ENCODE data around the gene PHACTR3.

The PHACTR3 gene

DNA sequence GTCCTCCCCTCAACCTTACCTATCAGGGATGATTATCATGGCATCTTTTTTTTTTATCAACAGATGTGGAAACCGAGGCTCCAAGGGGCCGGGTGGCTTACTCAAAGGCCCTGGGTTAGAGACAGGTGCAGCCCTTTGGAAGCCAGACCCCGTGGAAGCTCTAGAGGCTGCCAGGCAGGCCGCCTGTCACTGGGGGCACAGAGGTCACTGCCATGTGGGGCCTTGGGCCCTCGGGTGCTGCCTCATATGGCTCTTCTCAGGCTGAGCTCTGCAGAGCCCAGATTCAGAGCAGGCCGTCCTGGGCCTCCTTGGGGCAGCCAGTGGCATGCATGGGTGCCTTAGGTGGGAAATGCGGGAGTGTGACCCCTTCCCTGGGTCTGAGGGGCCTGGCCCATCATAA, 136.3 kb downstream of the PHACTR3 start:
- no peak for DNase-seq

DNA sequence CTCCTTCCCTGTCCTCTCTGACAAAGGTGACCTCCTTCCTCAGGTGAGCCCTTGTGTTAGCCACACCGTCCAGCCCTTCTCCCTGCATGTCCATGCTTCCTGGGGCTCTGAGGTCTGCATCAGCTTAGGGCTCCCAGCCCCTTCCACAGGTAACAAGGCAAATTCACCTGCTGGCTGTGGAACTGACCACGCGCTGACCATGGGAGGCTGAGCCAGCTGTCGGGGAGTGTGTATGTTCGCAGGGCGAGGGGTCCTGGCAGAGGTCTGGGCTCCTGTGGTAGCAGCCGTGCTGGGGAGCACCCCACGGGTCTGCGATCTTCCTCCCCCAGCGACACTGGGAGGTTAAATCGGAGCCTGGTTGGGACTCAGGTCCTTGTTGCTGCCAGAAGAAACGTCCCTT, 136.7 kb downstream of the PHACTR3 start:
- DNase-seq = no peak

DNA sequence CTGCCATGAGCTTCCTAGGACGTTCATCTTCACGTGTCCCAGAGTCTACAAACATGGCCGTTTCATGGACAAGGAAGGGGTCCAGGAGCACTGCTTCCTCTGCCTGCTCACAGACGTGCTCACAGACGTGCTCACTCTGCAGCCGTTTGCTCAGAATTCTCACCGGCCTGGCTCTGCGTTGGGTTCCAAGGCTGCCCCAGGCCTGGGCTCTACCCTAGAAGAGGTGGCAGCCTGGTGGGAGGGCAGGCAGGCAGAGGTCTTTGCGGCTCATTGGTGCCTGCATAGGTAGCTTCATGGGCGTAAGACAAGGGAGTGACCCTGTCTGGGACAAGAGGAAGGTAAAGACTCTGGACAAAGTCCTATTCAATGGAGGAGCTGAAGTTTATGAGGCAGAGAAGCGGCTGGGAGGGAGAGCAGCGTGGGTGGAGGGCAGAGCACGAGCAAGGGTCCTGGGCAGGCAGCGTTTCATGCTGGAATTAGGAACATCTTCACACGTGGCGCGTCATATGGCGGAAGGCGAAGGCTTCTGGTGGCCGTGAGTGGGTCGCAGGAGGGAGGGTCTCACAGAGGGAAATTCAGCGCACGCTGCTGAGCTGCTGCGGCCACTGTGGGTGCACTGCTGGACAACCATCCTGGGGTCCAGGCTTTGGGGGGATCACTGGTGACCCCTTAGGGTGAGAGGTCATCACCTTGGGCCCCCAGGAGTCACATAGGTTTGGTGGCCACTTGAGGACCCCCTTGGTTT, 138.2 kb downstream of the PHACTR3 start:
- DNase-seq = no peak

DNA sequence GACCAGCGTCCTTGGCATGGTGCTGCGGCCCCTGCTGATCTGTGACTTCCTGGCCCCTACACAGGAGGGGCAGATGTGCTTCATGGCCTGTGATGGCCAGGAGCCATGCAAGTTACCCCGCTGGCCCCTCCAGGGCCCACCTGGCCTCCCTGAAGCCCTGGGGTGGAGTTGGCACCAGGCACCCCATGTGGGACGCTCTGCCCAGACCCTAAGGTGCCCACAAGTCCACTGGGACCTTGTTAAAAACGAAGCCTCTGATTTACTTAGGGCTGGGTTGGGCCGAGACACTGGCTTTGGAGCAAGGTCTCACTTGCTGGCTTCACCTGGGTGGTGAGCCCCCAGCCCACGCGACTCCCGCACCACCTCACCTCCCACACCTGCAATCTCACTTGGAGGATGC, 139.0 kb downstream of the PHACTR3 start:
- DNase-seq = no peak

DNA sequence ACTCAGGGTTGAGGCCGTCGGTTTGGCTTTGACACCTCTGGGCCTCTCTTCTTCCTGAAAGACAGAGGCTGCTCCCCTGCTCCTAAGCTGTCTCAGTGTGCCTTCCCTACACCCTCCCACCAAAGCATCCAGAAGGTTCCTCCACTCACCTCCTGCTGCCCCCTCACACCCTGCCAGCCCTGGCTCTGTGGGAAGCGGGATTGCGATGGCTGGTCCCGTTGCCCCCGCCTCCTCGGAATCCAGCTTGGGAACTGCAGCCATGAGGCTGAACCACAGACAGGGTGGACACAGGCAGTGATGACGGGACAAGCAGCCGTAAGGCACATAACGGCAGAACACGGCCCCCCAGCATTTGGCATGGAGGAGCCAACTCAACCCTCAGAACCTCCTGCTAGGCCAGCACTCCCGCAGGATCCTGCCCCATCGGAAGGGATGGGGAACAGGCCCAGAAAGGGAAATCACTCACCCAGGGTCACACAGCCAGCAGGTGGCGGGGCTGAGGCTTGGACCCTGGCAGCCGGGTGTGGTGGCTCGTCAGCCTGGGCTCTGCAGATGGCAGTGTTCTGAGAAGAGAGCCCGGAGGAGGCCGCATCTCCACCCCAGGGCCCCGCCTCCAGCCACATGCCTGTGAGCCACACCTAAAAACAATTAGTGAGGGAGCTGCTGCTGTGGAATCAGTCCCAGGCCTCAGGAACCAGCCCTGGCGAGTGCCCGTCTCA, 139.6 kb downstream of the PHACTR3 start:
- DNase-seq = no peak

DNA sequence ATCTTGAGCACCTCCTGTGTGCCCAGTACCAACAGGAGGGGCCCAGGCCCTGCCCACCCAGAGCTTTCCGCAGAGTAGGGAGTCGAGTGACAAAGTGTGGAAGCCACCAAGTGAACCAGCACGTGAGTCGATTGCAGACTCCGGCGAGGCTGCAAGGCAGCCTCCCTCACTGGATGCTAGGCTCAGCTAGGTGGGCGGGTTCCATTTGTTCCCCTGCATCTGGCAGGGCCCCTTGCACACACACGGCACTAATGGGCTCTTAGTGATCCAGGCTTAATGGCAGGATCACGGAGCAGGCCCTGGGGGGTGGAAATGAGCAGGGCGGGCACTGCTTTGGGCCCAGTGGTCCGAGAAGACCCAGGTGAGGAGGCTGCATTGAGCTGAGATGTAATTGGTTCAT, 140.4 kb downstream of the PHACTR3 start:
- DNase-seq = no peak

DNA sequence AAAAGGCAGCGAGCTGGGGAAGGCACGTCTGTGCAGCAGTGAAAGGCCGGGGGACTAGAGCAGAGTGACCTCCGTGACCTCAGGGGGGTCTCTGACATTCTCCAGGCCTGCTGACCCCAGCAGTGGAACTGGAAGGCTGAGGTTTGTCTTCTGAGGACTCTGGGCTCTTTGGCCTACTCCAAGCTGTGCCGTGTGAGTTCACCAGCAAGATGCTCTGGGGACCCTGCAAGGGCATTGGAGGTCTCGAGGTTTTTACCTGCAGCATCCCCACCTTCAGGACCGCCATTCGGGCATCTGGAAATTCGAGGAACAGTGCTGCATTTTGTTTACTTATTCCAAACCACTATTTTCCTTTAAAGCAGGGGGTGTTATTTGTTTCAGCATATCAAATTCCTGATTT, 140.9 kb downstream of the PHACTR3 start:
- DNase-seq = no peak

DNA sequence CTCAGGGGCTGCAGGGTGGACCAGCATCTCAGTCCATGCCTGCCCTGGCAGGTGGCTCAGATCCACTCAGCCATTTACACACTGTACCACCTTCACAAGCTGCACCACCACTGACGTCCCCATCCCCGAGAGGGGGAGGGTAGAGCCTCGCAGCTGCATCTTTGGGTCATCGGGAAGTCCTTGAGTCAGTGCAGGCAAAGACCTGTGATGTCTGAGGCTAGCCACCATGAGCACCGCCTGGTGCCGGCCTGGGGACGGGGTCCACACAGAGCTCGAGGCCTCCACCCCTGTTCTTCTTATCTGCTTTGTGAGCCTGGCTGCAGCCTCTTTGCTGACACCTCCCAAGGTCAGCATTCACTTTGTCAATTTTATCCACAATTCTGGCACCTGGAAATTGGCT, 141.4 kb downstream of the PHACTR3 start:
- DNase-seq = no peak

DNA sequence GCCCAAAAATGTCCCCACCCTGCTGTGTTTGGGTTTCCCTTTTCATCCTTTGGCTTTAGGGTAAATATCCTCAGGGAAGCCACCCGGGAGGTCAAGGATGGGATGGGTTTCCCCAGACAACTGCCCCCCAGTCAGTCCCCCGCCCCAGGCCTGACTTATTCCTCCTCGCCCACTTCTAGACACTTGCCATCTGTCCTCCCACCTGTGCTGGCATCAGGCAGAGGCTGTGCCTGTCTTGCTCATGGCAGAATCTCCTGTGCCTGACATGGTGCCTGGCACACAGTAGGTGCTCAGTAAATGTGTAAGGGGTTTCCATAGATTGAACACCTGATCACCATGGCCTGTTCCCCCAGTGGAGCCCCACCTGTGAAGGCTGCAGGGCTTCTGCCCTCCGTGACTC, 141.8 kb downstream of the PHACTR3 start:
- no peak for DNase-seq

DNA sequence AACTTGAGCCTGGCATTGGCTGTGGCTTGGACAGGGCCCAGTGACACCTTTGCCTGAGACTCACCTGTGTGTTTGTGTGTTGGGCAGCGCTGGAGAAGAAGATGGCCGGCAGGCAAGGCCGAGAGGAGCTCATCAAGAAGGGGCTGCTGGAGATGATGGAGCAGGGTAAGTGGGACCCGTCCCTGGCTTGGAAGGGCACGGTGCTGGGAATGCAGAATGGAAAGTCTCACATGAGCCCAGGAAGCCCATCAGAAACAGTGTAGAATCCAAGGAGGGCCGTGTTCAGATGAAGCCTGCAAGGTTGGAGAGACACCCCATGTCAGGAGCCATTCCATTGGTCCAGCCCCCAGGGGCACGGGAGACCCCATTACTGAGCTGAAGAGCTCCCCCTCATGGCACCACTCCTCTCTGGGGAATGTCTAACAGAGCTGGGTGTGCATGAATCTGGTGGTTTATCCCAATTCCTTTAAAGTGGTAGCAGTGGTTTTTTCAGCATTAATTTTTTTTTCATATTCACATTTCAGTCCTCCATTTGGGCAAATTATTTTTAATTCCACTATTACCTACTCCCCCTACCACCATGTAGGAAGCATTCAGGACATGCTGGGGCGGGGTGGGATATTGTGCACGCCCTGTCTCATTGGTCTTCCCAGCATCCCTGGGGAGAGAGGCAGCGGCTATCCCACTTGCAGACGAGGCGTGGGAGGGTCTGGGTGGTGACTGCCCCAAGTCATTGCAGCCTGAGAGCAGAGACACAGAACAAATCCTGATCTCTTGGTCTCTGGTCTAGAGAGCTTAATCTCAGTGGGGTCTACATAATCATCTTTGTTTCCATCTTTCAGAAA, 143.6 kb downstream of the PHACTR3 start:
- no peak for DNase-seq

DNA sequence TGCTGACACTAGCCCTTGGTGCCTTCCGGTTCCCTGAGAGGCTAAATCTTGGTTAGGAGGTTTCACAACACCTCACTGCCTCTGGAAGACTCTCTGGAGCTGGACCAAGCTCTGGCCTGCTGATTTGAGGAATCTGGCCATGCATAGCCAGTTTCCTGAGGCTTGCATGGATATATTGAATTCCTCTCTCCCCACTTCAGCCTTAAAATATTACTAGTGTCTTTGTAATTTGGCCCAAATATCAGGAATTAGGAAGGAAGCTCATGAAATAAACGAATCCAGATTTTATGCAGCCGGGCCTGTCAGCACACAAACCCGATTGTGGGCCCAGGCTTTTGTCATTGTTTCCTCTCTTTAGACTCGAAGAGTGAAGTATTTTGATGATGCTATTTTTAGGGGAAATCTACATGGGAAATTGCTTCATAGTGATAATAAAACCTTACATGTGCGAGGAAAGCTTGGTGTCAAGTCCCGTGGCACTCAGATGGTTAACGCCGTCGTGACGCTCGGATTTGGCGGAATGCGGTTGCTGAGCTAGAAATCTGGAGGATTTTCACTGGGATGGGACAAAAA, 144.4 kb downstream of the PHACTR3 start:
- no peak for DNase-seq

DNA sequence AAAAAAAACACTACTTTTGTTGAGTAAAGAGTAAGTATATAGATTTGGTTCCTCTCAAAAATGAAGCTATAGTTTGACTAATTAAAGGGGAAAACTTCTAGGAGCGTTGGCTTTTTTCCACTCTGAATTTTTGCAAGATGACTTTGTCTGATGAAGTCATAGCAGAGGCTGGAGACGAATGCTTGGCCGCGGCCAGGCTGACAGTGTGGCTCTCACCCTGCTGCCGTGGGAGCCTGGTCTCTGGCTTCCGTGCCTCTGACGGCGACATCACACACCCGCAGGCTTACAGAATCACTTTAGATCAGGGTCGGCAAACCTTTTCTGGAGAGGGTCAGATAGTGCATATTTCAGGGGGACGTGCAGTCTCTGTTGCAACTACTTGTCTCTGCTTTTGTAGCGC, 145.0 kb downstream of the PHACTR3 start:
- no peak for DNase-seq

DNA sequence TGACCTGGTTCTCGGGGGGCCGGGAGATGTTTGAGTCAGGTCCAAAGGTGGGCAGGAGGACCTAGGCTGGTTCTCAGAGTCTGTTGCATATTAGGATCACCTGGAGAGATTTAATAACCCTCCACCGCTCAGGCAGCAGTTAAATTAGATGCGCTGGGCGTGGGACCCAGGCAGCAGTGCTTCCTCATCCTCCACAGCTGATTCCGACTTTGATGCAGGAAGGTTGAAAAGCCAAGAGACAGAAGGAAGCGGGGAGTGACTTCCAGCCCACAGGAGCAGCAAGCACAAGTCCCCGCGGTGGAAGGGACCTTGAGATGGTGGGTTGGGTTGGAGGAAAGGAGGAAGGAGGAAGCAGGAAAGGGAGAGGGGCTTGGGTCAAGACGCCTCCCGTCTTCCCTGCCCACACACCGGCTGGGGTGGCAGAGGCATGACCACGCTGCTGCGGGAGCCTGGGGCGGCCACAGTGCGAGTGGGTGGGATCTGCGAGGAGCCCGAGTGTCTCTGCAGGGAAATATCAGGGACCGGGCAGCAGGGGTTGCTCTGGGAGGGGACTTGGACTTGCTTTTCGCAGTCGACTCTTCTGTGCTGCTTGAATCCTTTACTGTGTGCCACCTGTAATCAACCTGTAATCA, 146.0 kb downstream of the PHACTR3 start:
- DNase-seq = no peak

DNA sequence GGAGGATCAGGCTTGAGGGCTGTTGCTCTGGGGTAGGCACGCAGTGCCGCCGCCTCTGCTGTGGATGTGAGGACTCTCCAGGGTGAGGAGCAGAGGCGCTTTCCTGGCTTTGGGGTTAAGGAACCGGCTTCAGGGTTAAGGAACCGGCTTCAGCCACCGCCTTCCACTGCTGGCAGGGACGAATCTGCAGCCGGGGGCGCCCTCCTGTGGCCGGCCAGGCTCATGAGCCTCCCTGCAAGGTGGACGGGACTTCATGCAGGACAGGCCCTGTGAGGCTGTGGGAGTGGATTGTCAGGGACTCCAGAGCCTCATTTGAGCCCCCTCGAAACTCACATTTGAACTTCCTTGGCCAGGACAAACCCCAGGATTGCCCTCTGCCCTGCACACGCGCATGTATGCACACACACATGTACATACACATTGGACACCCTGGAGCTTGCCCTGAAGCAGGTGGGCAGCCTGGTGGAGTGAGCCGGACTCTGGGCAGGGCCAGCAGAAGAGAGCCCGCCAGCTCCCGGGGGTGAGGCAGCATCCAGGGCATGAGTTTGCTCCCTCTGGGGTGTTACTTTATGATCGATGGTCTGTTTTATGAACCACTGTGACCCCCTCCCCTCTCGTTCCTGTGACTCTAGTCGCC, 146.9 kb downstream of the PHACTR3 start:
- peak in 1 of 2 donors; percentile 50 for DNase-seq

DNA sequence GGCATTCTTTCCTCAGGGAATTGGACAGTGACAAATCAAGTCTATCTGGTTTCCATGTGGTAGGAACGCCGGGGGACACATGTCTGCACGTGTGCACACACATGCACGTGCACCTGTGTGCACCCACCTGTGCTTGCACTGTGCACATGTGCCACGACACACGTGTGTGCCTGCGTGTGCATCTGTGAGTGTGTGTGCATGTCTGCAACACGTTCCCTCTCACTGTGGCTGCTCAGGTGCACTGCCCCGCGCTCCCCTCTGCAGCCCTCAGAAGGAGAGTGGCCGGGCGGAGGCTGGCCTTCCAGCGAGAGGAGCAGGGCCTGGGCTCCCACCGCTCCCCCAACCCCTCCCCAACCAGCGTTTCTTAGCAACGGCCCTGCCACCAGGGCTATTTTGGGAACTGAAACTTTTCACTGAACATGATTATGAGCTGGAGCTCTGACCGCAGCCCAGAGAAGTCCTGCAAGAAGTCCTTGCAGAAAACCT, 147.8 kb downstream of the PHACTR3 start:
- DNase-seq = peak in 1 of 2 donors; percentile 23

DNA sequence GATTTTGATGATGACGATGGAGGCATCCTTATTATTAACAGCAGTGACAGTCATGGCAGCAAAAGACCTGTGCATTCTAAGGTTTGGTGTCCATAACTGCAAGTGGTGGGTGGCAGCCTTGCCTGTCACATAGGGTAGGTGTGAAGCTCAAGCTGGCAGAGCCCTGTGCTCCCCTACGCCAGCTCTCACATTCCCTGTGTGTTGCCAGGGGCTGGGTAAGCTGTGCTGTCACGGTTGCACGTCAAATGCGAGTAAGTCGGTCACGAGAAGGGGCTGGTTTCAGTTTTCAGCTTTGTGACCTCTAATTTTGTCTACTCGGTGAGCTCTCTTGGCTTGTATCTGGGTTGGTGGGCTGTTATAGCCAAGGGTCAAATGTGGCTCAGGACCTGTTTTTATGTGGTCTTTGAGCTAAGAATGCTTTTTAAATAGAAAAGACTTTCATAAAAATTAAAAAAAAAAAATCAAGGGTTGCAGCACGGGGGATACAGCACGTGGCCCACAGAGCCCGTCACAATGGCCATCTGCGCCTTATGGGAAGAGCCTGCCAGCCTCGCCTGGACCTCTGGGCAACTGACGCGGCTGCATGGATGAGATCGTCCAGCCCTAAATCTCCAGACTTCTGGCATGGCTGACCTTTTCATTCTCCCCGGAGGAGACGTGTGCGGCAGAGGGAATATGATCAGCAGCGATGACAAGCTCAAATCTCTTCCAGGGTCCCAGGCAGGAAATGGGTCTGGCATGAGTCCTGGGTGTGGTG, 148.5 kb downstream of the PHACTR3 start:
- no peak for DNase-seq

DNA sequence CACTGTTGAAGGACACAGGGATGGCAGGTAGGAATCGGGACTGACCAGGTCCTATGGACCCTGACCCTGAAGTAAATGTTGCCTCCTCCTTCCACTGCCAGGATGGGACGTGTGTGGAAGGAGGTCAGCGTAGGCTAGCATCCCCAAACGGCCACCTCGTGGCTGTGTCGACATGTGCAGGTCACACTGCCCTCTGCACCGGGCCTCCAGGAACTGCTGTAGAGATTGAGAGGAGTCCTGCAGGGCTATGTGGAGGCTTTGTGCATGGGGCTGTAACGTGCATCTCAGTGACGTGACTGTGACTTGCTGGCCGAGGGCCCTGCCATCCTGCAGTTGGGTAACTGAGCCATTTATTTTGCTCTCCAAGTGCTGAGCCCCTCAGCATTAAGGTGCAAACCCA, 149.5 kb downstream of the PHACTR3 start:
- DNase-seq = no peak

DNA sequence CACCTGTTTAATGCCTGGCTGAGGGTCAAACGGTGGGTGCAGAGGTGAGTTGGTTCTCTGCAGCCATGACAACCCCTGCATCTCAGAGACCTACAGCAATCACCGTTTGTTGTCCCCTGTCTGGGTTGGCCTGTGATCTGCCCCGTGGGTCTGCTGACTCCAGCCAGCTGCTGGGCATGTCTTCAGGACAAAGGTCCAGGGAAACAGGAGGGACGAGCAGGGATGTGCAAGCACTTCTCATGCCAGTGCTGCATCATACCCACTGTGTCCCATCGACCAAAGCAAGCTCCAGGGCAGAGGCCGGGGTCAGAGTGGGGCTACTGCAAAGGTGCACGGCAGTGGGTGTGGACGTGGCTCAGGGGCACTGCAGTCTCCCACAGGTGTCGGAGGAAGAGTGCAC, 150.2 kb downstream of the PHACTR3 start:
- DNase-seq = no peak

DNA sequence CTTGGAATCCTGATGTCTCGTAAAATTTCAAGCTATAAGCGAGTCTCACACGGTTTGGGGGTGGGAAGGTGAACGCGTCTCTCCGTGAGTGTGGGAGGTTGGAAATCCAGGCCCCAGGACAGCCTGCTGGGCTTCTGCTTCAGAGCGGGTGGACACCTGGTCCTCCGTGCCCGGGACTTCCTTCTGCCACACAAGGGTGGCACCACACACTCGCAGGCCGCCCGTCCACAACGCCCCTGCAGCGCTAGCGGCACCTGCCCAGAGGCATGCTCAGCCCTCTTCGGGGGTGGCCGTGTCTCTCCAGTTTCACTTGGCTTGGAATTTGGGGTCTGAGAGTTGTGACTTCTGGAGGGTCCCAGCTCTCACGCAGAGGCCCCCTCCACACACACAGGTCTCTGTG, 151.9 kb downstream of the PHACTR3 start:
- DNase-seq = no peak

DNA sequence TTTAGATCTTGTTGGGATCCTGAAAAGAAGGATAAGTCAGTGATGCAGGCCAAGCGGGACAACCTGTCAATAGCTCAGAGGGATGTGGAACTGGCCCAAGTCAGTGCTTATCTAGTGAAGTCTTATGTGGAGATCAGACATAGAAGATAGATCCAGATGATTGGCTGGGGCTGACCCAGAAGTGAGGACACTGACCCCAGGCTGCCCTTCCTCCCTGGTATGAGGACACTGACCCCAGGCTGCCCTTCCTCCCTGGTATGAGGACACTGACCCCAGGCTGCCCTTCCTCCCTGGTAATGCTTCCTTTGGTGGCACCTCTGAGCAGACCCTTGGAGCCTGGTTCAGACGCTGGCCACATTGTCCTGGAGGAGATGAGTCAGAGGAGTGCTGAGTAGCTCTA, 159.7 kb downstream of the PHACTR3 start:
- DNase-seq = no peak

DNA sequence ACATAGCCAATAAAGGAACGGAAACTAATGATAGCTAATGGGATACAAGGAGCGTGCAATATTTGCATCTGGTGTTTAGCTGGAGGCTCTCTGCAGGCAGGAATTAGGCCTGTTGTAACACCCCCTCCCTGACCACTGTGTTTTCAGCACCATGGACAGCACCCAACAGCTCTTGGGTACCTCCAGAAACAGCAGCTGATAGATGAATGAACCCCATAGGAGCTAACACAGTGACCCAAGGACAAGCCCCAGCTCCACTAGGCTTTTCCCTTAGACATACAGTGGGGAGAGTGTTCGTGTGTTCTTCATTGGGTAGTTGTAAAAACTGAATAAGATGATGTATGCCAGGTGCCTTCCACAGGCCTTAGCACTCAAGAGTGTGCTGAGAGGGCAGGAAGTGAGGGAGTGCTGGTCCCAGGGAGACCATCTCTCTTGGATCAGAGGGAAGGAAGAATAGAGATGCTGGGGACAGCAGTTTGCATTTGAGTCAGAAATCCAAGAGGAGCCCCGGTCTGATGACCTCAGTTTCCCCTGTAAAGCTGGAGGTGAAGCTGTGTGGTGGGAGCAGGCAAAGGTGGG, 161.3 kb downstream of the PHACTR3 start:
- no peak for DNase-seq

All from bone marrow (tissue), 2 donors.